ENCODE results near the gene TEAD1.

Gene TEAD1

DNA sequence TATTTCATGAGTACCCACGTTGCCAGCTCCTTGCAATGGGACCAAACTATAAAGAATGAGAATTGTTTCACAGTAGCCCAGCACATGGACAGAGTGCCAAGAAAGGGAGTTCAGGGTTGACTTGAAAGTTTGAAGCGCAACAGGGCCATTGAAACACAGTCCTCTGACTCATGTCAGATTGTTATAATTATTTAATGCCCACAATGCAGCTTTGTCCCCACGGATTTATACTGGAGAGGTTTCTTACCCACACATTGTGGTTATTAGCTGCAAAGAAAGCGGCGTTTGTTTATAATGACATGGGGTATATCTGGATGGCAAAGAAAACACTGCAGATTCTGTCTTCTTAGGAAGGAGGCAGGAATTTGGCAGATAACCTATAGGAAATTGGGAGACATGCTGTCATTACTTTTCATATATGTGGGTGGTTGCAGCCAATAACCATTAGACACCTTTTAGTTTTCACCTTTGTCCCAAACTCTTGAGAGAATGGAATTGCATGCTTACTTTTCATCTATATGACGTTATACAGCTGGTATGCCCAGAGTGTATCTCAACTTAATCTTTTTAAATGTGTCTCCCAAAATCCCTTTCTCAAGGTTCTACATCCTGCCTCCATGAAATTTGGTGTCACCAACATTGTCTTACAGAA is 143.6 kb downstream of the TEAD1 start:
- DNase-seq = no peak

DNA sequence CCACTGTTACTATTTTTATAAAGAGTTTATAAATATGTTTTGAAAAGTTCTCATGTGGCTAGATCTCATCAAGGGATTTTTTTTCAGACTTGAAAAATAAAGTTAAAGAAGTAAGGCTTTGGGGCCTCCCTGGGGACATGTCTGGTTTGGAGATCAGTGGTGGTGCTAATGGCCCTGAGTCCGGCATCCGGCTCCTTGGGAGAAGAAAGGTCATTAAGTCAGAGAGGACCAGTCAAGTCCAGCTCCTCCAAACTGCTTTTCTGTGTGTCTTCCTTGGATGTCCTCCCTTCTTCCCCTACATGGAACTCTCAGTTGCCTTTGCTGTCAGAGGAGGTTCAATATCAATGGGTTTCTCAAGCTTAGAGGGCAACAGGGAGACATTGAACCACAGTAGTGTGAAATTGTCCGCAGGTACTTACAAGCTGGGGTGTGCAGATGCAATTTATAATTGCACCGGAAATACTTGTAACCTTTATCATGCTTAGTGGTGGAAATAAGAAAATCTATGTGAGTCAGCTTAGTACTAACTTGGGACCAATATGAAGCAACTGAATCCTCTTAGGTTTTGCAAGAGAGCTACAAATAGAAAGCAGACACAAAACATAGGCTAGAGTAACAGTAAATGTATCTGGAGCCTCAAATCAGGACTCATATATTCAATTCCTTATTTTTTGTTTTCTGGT is 144.3 kb downstream of the TEAD1 start:
- DNase-seq = no peak

DNA sequence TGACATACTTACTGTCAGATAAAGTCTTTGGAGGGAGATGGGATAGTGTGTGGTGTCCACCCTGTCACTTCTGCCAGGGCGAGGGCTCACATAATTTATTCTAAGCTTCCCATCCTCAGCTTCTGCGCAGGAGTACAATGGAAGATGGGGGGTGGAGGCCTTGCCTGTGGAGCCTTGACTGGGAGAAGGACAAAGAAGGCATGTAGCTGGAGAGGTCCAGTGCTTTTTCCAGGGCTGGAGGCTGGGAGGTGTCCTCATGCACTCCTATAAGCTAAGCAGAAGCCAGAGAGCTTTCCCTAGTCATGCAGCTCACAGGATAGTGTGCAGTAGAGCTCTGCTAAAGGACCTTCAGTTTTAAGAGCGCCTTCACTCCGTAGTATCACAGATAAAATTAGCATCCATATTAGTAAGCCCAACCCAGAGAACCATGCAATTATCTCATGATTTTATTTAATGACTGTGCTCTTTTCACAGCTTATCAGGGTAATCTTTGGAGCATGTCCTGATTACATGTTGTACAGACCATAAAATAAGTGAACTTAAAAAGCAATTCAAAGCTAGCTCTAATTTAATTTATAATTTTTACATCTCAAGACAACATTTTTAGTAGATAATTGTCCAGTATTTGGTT is 148.3 kb downstream of the TEAD1 start:
- DNase-seq = no peak

DNA sequence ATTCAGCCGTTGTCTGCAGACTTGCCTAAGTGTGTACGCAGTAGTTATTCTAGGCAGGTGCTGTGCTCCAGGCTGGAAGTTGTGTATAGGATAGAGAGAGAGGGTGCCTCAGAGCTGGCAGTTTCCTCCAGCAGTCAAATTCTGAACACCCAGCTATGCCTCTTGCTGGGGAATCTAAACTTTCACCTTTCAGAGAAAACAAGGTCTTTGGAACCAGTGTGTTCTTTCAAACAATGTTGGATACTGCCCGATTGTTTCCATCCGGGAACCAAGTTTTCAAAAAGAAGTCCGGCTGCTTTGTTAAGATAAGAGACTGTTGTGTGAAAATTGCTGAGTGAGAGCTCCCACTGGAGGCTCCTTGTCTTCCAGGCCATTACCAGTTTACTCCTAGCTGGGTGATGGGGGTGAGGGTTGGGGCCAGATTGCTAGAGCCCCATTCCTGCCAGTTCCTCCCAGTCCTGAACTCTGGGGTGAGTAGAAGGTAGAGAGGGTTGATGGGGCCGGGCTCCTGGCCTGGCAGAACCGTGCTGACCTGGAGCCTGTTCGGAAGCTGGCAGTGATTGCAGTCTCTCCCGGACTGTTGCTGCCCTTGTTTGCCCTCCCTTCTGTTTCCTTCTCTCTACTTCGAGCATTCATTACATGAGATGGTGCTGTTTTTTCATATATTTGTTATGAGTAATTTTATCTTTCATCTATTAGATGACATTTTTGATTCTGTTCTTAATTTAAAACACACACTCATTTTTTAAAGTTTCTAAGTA is 150.2 kb downstream of the TEAD1 start:
- no peak for DNase-seq

DNA sequence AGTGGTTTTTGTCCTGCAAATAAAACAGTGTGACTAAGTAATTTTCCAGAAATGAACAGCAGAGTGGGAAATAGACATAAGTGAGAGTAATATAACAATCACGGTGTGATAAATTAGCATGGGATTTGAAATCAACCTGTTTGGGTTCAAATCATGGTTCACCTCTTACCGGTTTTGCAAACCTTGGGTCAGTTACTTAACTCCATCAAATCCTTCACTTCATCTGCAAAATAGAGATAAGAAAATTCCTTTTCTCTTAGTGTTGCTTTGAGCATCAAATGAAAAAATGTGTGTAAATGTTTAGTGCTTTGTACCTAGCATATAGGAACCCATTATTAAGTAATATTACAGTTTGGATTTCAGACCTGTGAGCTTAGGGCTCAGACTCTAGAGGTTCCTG is 152.2 kb downstream of the TEAD1 start:
- DNase-seq = no peak

DNA sequence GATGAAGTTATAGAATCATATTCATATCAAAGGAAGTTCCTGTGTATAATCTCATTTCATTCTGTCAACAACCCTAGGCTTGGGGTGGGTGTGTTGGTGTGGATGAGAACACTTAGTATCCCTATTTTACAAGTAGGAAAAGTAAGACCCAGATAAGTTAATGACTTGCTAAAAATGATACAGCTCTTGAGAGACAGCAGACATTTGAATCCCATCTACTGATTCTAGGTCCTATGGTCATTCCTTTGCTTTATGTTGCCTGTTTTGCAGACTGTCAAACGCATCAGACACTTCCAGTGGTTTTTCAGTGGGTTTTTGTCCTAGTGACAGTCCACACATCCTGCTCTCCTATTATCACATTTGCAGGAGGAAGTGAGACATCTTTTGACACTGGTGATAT is 153.1 kb downstream of the TEAD1 start:
- no peak for DNase-seq

DNA sequence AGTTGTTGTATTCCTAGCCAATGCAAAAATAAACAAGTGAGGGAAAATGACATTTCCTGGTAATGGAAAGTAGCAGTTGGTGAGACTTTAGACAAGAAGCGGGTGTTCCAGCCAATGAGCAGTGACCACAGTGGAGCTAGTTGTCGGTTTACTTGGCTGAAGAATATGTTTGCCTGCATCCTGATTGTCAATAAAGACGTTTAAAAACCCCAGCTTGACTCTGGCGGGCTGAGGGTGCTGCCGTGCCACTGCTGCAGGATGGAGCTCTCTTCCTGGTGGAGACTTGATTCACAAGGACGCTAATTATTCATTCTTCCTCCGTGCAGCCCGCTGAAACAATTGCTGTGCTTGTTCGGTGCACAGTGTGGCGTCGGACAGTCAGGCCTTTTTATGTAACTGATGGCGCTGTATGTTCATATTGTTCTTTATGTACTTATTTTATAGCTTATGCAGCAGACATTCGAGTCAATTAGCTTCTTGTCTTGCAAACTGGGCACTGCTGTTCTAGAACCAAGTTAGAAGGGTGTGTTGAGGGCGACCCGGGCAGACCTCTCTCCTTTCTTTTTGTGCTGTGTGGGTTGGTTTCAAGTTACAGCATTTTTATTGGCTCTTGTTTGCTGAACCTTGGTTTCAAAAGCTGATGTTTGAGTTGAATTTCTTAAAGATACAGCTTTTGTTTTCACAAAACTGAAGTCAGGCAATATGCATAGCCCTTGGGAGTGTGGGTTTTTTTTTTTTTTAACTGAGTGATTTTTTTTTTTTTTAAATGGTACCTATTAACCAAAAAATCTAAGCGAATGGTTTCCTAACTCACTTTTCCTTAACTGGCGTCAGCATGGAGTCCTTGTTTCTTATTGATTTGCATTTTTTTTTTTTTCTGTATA is 153.9 kb downstream of the TEAD1 start:
- DNase-seq = no peak

DNA sequence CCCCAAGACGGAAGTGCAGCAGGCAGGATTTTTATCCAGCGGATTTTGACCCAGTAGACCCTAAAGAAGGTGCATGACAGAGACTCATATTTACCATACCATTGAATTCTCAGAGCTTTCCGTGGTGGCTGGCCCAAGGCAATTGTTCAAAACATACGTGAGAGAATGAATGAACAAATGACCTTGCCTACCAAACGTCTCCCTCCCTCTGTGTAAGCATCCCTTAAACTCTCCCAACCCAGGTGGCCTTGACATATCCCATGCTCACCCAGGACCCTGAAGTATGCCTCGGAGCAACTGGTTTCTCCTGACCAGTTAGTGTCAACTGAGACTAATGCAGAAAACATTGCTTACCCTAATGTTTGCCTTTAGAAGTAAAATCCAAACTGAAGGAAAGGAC is 154.9 kb downstream of the TEAD1 start:
- DNase-seq = no peak

DNA sequence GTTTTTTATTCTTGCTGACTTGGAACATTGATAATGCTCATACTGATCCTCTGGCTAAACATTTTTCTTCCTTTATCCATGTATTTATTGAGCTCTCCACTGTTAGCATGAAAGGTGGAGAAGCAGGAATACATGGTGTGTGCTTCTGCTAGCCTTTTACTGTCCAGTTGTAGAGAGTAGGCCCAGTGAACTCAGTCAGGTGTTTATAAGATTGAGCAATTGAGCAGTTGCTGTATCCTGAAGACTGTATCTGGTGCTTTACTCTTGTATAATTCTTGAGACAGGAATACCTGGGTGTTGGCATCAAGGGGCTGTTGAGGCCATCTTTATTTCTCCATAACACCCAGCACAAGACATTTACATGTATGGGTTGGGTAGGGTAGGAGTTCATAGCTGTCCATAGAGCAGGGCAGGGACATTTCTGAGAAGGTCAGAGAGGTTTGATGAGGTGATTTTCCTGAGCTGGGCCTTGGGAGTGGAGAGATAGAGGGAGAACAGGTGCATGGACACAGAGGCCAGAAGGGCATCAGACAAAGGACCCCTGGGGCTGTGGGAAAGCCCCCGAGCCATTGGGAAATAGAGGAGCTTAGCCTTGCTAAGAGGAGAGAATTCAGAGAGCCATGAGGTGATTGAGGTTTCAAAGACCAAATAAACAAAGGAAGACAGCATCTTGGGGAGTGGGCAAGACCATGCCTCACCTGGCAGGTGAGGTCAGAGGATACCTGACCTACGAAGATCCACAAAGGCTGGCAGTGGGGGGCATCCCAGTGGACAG is 155.5 kb downstream of the TEAD1 start:
- DNase-seq = no peak

DNA sequence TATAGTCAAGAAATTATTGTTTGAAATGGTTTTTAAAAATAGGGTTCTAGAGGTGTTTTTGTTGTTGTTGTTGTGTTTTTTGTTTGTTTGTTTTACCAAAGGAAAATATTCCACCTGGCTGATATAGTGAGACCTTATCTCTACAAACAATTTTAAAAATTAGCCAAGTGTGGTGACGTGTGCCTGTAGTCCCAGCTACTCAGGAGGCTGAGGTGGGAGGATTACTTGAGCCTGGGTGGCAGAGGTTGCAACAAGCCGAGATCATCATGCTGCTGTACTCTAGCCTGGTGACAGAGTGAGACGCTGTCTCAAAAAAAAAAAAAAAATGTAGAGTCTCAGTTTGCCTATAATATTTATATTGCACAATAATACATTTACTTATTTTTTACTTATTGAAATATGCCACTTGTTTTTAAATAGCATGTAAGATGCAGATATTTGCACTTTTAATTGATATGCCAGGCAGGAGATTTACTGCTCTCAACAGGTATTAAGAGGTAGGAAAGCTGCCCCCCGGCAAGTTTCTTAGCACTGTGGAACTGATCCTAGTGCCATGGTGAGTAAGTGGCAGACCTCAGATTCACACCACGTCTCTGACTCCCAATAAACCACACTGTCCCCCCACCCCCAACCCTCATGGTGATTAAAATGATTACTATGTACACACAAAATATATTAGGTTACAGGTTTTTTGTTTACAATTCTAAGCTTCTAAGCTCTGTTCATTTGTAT is 157.4 kb downstream of the TEAD1 start:
- no peak for DNase-seq

DNA sequence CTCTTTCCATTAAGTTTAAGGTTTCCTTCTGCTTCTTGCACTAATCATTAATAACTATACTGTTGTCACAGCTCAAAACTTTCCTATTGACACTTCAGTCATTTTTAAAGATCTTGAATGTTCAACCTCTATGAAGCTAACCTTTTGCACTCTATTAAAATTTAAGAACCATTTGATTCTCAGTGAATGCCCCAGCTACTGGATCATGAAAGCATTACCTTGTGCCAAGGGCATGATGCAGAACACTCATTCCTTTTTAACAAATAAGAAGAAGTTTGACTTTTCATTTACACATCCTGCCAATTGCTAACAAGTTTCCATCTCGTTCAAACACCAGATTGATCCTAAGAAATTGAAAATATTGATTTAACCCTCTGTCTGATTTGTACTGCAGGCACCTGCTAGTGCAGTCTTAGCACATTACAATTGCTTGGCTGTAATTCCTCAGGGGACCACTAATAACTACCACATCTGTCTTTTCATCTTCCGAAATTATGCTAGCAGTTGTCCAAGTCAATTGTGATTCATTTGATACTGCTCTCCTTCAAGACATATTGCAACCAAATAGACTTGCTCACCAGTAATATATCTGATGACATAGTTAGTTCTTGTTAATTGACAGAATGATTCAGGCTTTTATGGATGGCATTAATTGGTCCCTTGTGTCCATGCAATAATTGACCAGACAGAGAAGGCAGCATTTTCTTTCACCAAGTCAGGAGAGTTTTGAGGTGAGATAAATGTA is 158.4 kb downstream of the TEAD1 start:
- no peak for DNase-seq

DNA sequence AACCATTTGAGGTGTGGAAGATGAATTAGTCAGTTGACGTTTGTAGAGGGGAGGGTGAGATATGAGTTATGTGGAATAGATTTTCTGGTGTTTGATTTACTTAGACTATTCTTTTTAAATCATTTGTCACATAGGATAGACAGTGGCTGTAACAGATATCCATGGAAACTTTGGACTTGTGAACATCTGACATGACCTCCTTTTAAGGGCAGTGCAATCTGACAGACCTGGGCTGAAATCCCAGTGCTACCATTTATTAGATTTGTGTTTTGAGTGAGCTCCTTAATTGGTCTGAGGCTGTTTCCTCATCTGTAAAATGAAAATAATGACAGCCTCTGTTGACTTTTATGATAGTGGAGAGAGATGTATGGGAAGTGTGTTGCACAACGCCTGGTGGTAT is 159.9 kb downstream of the TEAD1 start:
- no peak for DNase-seq

DNA sequence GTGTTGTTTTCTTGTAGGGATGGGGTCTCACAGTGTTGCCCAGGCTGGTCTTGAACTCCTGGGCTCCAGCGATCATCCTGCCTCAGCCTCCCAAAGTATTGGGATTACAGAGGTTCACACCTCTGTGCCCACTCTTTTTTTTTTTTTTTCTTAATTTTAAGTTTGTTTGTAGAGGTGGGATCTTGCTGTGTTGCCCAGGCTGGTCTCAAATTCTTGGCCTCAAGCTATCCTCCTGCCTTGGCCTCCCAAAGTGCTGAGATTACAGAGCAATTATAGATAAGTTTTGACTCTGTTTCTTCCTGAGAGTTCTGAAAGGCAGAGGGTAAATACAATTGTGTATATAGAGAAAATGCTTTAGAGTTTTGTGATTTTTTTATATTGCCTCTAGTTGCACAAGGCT is 160.4 kb downstream of the TEAD1 start:
- DNase-seq = no peak

DNA sequence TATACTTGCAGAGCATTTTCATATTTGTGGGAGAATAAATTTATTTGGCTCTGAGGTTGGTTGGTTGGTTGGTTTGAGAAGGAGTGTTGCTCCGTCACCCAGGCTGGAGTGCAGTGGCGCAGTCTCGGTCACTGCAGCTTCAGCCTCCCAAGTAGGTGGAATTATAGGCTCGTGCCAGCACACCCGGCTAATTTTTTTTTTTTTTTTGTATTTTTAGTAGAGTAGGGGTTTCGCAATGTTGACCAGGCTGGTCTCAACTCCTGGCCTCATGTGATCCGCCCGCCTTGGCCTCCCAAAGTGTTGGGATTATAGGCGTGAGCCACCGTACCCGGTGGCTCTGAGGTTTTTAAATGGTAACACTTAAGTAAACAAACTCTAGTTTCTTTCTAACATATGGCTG is 161.1 kb downstream of the TEAD1 start:
- no peak for DNase-seq

DNA sequence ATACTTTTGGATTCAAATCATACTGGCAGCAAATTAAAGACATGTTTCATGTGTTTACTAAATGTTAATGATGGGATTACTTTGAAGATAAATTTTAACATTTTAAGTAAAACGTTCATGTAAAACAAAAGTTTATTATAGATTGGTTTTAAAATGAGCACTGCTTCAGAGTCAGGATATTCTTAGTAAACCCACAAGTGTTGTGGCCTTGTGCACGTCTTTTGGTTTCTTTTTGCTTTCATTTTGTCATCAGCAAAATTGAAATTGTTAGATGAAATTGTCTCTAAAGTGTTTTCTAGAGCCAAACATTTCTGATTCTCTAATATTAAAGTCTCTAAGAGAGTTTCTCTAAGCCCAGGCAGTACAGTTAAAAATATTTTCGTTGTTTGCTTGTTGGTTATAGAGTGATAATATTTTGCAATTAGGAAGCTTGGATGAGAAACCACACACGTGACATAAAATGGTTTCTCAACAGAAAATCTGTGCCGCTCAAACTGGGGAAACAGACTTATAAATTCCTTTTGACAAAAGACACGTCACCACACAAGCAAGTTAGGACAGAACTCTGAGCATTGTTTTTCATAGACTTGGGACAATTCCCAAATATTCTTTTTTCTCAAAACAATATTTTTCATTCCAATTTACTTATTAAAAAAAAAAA is 164.4 kb downstream of the TEAD1 start:
- DNase-seq = no peak

DNA sequence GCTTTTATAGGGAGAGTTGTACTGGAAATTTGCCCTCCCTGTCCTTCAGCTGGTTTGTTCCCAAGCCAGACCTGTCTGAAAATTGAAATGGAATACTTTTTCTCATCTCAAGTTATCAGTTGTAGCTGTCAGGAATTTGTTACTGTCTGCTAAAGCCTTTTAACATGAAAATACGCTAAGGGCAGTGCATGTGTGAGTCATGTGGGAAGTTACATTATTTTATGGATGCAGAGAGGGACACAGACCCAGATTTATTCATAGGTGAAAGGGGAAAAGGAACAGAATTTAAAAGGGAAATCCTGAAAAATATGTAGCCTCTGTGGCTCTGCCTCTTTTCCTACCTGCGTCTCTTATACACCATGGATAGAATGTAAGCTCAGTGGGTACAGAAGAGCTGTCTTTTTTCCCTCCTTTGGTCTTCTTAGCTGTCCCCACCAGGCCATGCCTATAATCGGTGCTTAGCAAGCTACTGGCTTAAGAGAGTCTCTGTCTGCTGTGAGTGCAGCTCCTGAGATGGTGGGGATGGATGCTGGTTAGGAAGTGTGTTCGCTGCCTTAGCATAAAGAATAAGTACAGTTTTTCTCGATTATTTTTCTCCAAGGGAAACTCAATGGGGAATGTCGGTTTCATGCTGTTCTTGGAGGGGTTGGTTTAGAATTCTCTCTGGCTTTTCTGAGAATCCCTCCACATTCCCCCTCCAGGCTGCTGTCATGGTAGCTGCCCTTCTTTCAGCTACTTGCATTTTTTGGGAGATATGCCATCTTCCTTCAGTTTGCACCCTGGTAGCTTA is 166.8 kb downstream of the TEAD1 start:
- no peak for DNase-seq

DNA sequence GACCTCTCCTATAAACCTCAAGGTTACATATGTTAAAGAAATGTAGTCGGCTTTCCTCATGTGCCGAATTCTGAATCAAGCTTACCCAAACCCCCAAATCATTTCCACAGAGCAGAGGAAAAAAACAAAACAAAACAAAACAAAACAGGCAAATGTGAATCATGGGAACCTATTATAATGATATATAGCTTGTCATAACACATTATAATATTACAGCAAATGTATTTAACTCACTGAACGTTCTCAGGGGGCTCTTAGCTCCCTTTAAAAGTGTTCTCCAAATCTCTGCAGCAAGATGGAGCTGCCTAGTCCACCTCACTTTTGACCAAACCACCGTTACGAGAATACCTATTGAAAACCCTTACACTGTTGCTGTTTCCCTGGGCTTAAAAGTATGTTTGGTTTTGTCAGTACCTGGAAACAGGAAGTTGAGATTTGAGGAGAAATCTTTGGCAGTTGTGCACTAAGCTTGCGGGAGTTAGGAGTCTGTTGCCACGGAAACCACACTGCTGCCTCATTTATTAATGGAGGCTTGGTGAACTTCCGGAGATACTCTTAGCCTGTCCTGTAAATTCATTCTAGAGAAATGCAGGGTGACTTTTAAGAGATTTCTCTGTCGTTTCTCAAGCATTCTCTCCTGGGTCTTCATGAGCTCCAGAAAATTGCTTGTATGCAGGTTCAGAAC is 167.9 kb downstream of the TEAD1 start:
- no peak for DNase-seq

DNA sequence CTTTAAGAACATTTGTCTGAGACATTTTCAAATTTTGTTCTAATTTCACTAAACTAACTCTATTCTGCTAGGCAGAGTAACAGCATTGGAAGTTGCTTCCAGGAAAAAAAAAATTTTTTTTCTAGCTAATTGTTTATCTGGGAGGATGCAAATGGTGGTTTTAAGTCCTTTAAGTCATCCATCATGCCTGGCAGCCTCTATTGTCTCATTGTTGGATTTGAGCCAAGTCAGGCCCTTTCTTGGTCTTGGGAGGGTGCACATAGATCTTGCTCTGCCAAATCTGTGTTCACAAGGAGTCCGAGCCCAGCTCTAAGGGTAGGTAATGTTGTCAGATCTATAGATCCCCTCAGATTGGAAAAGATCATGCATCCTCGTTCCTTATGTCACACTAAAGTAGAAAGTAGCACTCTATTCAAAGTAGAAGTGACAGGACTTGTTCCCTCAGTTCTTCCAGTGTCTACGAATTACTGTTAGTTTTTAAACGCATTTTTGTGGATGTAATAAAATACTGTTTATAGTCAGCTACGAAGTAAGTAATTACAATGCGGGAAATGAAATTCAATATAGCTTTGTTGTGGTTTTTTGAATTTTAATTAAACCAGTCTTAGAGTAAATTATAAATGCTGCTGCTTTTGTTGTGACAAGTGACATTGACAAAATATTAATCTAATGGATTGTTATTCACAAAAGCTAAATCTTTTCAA is 168.9 kb downstream of the TEAD1 start:
- DNase-seq = no peak
